Neural progenitor cell (in vitro differentiated cells): Measurements from ENCODE around the gene RENBP. TPM values are rescaled to one million over a fixed set of nuclear protein-coding genes. Genes with fewer than 3 reads are reported as not detected.
A peak's percentile ranks its signal among the peaks of the same experiment; 100 is the strongest.

ENCODE experiments used
- DNase-seq: peaks from one replicate; pipeline ENCODE4 v3.0.0-alpha.2; 2016; ENCODE audit warnings: low spot score
- H2AFZ ChIP-seq: fragments of 200-600 bp; sonication (generic); replicated peaks from 2 replicates; pipeline ENCODE4 v1.6.1; 2016; ENCODE audit warnings: antibody characterized with exemption
- H3F3A ChIP-seq: fragments of 200-600 bp; sonication (generic); 2 replicates; pipeline ENCODE4 v1.6.1; 2016; ENCODE audit warnings: antibody characterized with exemption, low read depth
- H3K27ac ChIP-seq: fragments of 200-600 bp; sonication (generic); 2 replicates; pipeline ENCODE4 v1.5.1; 2016; ENCODE audit warnings: mild to moderate bottlenecking
- H3K27me3 ChIP-seq: fragments of 200-600 bp; sonication (generic); 2 replicates; pipeline ENCODE4 v1.6.1; 2016; ENCODE audit warnings: mild to moderate bottlenecking, moderate library complexity
- H3K36me3 ChIP-seq: fragments of 200-600 bp; sonication (generic); 2 replicates; pipeline ENCODE4 v1.5.1; 2016
- H3K4me1 ChIP-seq: fragments of 200-600 bp; sonication (generic); 2 replicates; pipeline ENCODE4 v1.6.1; 2016; ENCODE audit warnings: mixed run types
- H3K4me2 ChIP-seq: fragments of 200-600 bp; sonication (generic); 2 replicates; pipeline ENCODE4 v1.6.1; 2016
- H3K4me3 ChIP-seq: fragments of 200-600 bp; sonication (generic); 2 replicates; pipeline ENCODE4 v1.5.1; 2016
- H3K79me2 ChIP-seq: fragments of 200-600 bp; sonication (generic); 2 replicates; pipeline ENCODE4 v1.6.1; 2016; ENCODE audit warnings: low read depth
- H3K9ac ChIP-seq: fragments of 200-600 bp; sonication (generic); 2 replicates; pipeline ENCODE4 v1.6.1; 2016
- H3K9me3 ChIP-seq: fragments of 200-600 bp; sonication (generic); 2 replicates; pipeline ENCODE4 v1.5.1; 2016; ENCODE audit warnings: low read depth
- H4K20me1 ChIP-seq: fragments of 200-600 bp; sonication (generic); 2 replicates; pipeline ENCODE4 v1.6.1; 2016; ENCODE audit warnings: low read depth
- H3K27ac Mint-ChIP-seq: 3 replicates; pipeline ENCODE4 v1.8.0; 2021; ENCODE audit warnings: mixed read lengths
- H3K27me3 Mint-ChIP-seq: 2 replicates; pipeline ENCODE4 v1.8.0; 2022; ENCODE audit warnings: low read depth, mild to moderate bottlenecking, inconsistent platforms, moderate library complexity, mixed read lengths; ENCODE audit not compliant: insufficient read depth
- H3K36me3 Mint-ChIP-seq: 3 replicates; pipeline ENCODE4 v1.8.0; 2021; ENCODE audit warnings: mixed read lengths
- H3K4me1 Mint-ChIP-seq: 3 replicates; pipeline ENCODE4 v1.8.0; 2021; ENCODE audit warnings: mixed read lengths
- H3K4me3 Mint-ChIP-seq: 3 replicates; pipeline ENCODE4 v1.8.0; 2021; ENCODE audit warnings: mild to moderate bottlenecking, moderate library complexity, mixed read lengths
- H3K9me3 Mint-ChIP-seq: 3 replicates; pipeline ENCODE4 v1.8.0; 2020; ENCODE audit warnings: mixed read lengths
- CTCF ChIP-seq: fragments of 200-600 bp; sonication (generic); IDR thresholded peaks from 2 replicates; pipeline ENCODE4 v1.5.1; 2017; ENCODE audit warnings: antibody characterized with exemption, mild to moderate bottlenecking
- EZH2 ChIP-seq: fragments of 200-600 bp; sonication (generic); IDR thresholded peaks from 2 replicates; pipeline ENCODE4 v1.6.1; 2017; ENCODE audit warnings: antibody characterized with exemption, mild to moderate bottlenecking, moderate library complexity
- EZH2phosphoT487 ChIP-seq: fragments of 200-600 bp; sonication (generic); IDR thresholded peaks from 2 replicates; pipeline ENCODE4 v1.6.1; 2017; ENCODE audit warnings: antibody characterized with exemption
- total RNA-seq: library from RNA; depleted of rRNA; stranded (reverse); fragments of >200 nt; gene quantifications from 2 replicates; pipeline ENCODE4 v1.2.3, GENCODE V29; 2015; ENCODE audit warnings: low replicate concordance

Gene RENBP
- total RNA-seq, 1 donor from 2014 or later = 5.4 TPM

GRCh38 chrX:153905481-153906095, 38.9 kb downstream of the RENBP start:
- Histone ChIP-seq H3K36me3 (no peaks in the 10 kb centered on the region), H4K20me1 (no peaks in the 10 kb centered on the region), H2AFZ (no peak overlapping the region), H3F3A (no peaks in the 10 kb centered on the region), H3K79me2 (no peaks in the 10 kb centered on the region), H3K4me1 (no peaks in the 10 kb centered on the region), H3K27ac (no peak overlapping the region), H3K9ac (no peak overlapping the region), H3K4me2 (no peak overlapping the region), H3K9me3 (no peaks in the 10 kb centered on the region), H3K4me3 (no peak overlapping the region), H3K27me3 (no peaks in the 10 kb centered on the region)
- Mint-ChIP-seq H3K27me3 (peaks cover 4% of the 10 kb centered on the region), H3K36me3 (no peaks in the 10 kb centered on the region), H3K9me3 (peaks cover 15% of the 10 kb centered on the region), H3K4me1 (peaks cover 21% of the 10 kb centered on the region), H3K4me3 (no peak overlapping the region), H3K27ac (no peak overlapping the region)
- no peak for DNase-seq
- no peak for TF ChIP-seq EZH2phosphoT487
- TF ChIP-seq EZH2 = no peak
- no peak for TF ChIP-seq CTCF

- Histone ChIP-seq H4K20me1 (no peaks in the 10 kb centered on the region), H3K27ac (no peak within 1 kb of the TSS), H3F3A (no peaks in the 10 kb centered on the region), H3K9ac (no peak within 1 kb of the TSS), H2AFZ (no peak within 1 kb of the TSS), H3K4me2 (no peak within 1 kb of the TSS), H3K79me2 (no peaks in the 10 kb centered on the region), H3K4me1 (no peaks in the 10 kb centered on the region), H3K4me3 (no peak within 1 kb of the TSS), H3K27me3 (no peaks in the 10 kb centered on the region), H3K36me3 (no peaks in the 10 kb centered on the region), H3K9me3 (no peaks in the 10 kb centered on the region)
- H3K4me3 Mint-ChIP-seq = no peak within 1 kb of the TSS
- peaks cover 6% of the 10 kb centered on the region for H3K27me3 Mint-ChIP-seq
- peaks cover 14% of the 10 kb centered on the region for H3K9me3 Mint-ChIP-seq
- TF ChIP-seq EZH2 = no peak
- TF ChIP-seq EZH2phosphoT487 = no peak
- no peak for TF ChIP-seq CTCF
- peaks cover 20% of the 10 kb centered on the region for H3K4me1 Mint-ChIP-seq
- H3K36me3 Mint-ChIP-seq = no peaks in the 10 kb centered on the region
- H3K27ac Mint-ChIP-seq = no peak within 1 kb of the TSS
- no peak for DNase-seq
Observed at GRCh38 chrX:153903991-153904957, 40.2 kb downstream of the RENBP start, which contains the start of gene AVPR2. TSS of gene AVPR2 (plus strand) at chrX:153904673. CDS start at chrX:153905146, 473 bp downstream.

- H3K27me3 ChIP-seq = no peaks in the 10 kb centered on the region
- H3K9ac ChIP-seq = no peak overlapping the region
- DNase-seq = no peak
- H3K79me2 ChIP-seq = no peaks in the 10 kb centered on the region
- no peak overlapping the region for H3K4me3 ChIP-seq
- no peaks in the 10 kb centered on the region for H3F3A ChIP-seq
- no peaks in the 10 kb centered on the region for H3K9me3 ChIP-seq
- no peak overlapping the region for H3K27ac Mint-ChIP-seq
- H3K36me3 ChIP-seq = no peaks in the 10 kb centered on the region
- H4K20me1 ChIP-seq = no peaks in the 10 kb centered on the region
- H3K27me3 Mint-ChIP-seq = peaks cover 6% of the 10 kb centered on the region
- H3K4me3 Mint-ChIP-seq = peak overlapping the region; percentile 8
- H3K4me1 ChIP-seq = no peaks in the 10 kb centered on the region
- H2AFZ ChIP-seq = no peak overlapping the region
- TF ChIP-seq CTCF = no peak
- no peak for TF ChIP-seq EZH2
- no peak for TF ChIP-seq EZH2phosphoT487
- no peak overlapping the region for H3K27ac ChIP-seq
- H3K36me3 Mint-ChIP-seq = no peaks in the 10 kb centered on the region
- H3K4me1 Mint-ChIP-seq = peaks cover 18% of the 10 kb centered on the region
- H3K4me2 ChIP-seq = no peak overlapping the region
- H3K9me3 Mint-ChIP-seq = peaks cover 15% of the 10 kb centered on the region
Observed at GRCh38 chrX:153903238-153903980, 41.0 kb downstream of the RENBP start.
